SK-N-SH (cell line): ENCODE measurements around the gene REEP1.

ENCODE experiments used
- CHD2 ChIP-seq: fragments of 150-350 bp; IDR thresholded peaks from 2 replicates; pipeline ENCODE4 v1.6.1; 2018; ENCODE audit warnings: low read length; ENCODE audit not compliant: partially characterized antibody
- EP300 ChIP-seq, 2 experiments: IDR thresholded peaks; 2 replicates each; pipeline versions ENCODE4 v1.4.0 to v1.6.1; 2012; ENCODE audit warnings: borderline replicate concordance in 1 of 2, low read depth in 1 of 2, low read length in 1 of 2
- EZH2phosphoT487 ChIP-seq: fragments of 200-600 bp; sonication (generic); IDR thresholded peaks from 2 replicates; pipeline ENCODE4 v1.6.1; 2017; ENCODE audit warnings: low read depth, mixed run types, mild to moderate bottlenecking, antibody characterized with exemption, moderate library complexity, borderline replicate concordance
- GATA2 ChIP-seq: sonication (generic); formaldehyde crosslinking; IDR thresholded peaks from 2 replicates; pipeline ENCODE4 v1.5.0; 2020; ENCODE audit warnings: mild to moderate bottlenecking, missing genetic modification reagents
- JUND ChIP-seq: IDR thresholded peaks from 2 replicates; pipeline ENCODE4 v1.4.0; 2012
- MEF2A ChIP-seq: IDR thresholded peaks from 2 replicates; pipeline ENCODE4 v1.4.0; 2012; ENCODE audit warnings: low read depth, borderline replicate concordance
- POLR2AphosphoS5 ChIP-seq: IDR thresholded peaks from 2 replicates; pipeline ENCODE4 v1.6.1; 2012; ENCODE audit warnings: low read depth, low read length
- RAD21 ChIP-seq: IDR thresholded peaks from 2 replicates; pipeline ENCODE4 v1.6.1; 2012; ENCODE audit warnings: mild to moderate bottlenecking, low read length
- RCOR1 ChIP-seq: fragments of 150-350 bp; IDR thresholded peaks from 2 replicates; pipeline ENCODE4 v1.6.1; 2017; ENCODE audit warnings: antibody characterized with exemption, low read length
- SIN3A ChIP-seq: IDR thresholded peaks from 2 replicates; pipeline ENCODE4 v1.6.1; 2012; ENCODE audit warnings: low read depth, mild to moderate bottlenecking, low read length, moderate library complexity, borderline replicate concordance
- YY1 ChIP-seq: IDR thresholded peaks from 2 replicates; pipeline ENCODE4 v1.4.0; 2012; ENCODE audit warnings: low read depth, mild to moderate bottlenecking
- TF ChIP-seq, protein P1 (sequence below): IDR thresholded peaks from 2 replicates; pipeline ENCODE4 v1.6.1; 2012; ENCODE audit warnings: mild to moderate bottlenecking, low read depth, low read length, moderate library complexity
- TF ChIP-seq, protein P2 (sequence below): fragments of 200-600 bp; sonication (generic); IDR thresholded peaks from 2 replicates; pipeline ENCODE4 v1.6.1; 2017; ENCODE audit warnings: antibody characterized with exemption, mild to moderate bottlenecking, moderate library complexity

DNA sequence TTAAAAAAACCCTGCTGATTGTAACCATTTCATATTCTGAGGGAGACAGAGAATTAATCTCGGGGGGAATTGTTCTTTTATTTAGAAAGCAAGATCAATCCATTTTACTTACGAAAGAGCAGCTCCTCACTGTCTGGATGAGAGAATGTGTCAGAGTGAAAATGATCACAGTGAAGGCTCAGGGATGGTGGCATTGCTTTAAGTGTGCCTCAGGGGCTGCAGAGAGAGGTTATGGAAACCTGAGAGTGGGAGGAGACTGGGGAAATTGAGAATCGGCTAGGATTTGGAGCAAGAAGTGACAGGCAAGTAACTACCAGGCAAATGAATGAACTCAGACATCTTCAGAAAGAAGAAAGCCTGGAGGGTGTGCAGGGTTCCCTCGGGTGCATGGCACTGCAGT is 104.0 kb downstream of the REEP1 start:
- TF ChIP-seq EP300 (IDR thresholded peaks at IDR 0.05; ENCODE audit: borderline replicate concordance in 1 of 2, low read depth in 1 of 2, low read length in 1 of 2) (no peak), RAD21 (no peak), GATA2 (no peak), JUND (no peak), RCOR1 (no peak), SIN3A (no peak), YY1 (no peak), POLR2AphosphoS5 (no peak), EZH2phosphoT487 (no peak), MEF2A (no peak), CHD2 (no peak)
- TF ChIP-seq, protein P1, sequence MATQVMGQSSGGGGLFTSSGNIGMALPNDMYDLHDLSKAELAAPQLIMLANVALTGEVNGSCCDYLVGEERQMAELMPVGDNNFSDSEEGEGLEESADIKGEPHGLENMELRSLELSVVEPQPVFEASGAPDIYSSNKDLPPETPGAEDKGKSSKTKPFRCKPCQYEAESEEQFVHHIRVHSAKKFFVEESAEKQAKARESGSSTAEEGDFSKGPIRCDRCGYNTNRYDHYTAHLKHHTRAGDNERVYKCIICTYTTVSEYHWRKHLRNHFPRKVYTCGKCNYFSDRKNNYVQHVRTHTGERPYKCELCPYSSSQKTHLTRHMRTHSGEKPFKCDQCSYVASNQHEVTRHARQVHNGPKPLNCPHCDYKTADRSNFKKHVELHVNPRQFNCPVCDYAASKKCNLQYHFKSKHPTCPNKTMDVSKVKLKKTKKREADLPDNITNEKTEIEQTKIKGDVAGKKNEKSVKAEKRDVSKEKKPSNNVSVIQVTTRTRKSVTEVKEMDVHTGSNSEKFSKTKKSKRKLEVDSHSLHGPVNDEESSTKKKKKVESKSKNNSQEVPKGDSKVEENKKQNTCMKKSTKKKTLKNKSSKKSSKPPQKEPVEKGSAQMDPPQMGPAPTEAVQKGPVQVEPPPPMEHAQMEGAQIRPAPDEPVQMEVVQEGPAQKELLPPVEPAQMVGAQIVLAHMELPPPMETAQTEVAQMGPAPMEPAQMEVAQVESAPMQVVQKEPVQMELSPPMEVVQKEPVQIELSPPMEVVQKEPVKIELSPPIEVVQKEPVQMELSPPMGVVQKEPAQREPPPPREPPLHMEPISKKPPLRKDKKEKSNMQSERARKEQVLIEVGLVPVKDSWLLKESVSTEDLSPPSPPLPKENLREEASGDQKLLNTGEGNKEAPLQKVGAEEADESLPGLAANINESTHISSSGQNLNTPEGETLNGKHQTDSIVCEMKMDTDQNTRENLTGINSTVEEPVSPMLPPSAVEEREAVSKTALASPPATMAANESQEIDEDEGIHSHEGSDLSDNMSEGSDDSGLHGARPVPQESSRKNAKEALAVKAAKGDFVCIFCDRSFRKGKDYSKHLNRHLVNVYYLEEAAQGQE: no peak
- TF ChIP-seq, protein P2, sequence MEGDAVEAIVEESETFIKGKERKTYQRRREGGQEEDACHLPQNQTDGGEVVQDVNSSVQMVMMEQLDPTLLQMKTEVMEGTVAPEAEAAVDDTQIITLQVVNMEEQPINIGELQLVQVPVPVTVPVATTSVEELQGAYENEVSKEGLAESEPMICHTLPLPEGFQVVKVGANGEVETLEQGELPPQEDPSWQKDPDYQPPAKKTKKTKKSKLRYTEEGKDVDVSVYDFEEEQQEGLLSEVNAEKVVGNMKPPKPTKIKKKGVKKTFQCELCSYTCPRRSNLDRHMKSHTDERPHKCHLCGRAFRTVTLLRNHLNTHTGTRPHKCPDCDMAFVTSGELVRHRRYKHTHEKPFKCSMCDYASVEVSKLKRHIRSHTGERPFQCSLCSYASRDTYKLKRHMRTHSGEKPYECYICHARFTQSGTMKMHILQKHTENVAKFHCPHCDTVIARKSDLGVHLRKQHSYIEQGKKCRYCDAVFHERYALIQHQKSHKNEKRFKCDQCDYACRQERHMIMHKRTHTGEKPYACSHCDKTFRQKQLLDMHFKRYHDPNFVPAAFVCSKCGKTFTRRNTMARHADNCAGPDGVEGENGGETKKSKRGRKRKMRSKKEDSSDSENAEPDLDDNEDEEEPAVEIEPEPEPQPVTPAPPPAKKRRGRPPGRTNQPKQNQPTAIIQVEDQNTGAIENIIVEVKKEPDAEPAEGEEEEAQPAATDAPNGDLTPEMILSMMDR: no peak
